A673 (cell line): Measurements from ENCODE around the gene CHIC1. TPM values are rescaled to one million over a fixed set of nuclear protein-coding genes. Genes with fewer than 3 reads are reported as not detected.

Experiments
- BruUV-seq: library from RNA; stranded (reverse); fragments of 400-500 nt; replicated peaks from 2 replicates; lab custom pipeline; 2021; lab: Mats Ljungman, UMichigan
- CTCF ChIA-PET: fragments of 300-600 bp; sonication (Branson Sonifier 250); formaldehyde crosslinking; loops from one replicate; lab custom pipeline; 2022; ENCODE audit warnings: antibody characterized with exemption; lab: Charles Lee
- POLR2A ChIA-PET: fragments of 300-600 bp; sonication (Branson Sonifier 250); formaldehyde crosslinking; loops from one replicate; lab custom pipeline; 2022; ENCODE audit warnings: antibody characterized with exemption; ENCODE audit not compliant: low non-redundant PET; lab: Charles Lee
- DNase-seq: peaks from one replicate; pipeline ENCODE4 v3.0.0-alpha.2; 2015; ENCODE audit warnings: low spot score
- H3K27ac ChIP-seq: fragments of 200-600 bp; sonication (generic); 2 replicates; pipeline ENCODE4 v1.5.1; 2016; ENCODE audit warnings: mixed run types, low read depth, mild to moderate bottlenecking, mixed read lengths, antibody characterized with exemption, low read length; ENCODE audit not compliant: poor library complexity, severe bottlenecking
- H3K27me3 ChIP-seq: fragments of 200-600 bp; sonication (generic); replicated peaks from 2 replicates; pipeline ENCODE4 v1.6.1; 2017; ENCODE audit warnings: mixed run types, low read depth, mild to moderate bottlenecking, mixed read lengths, antibody characterized with exemption, low read length; ENCODE audit not compliant: insufficient read depth, poor library complexity
- H3K36me3 ChIP-seq: fragments of 200-600 bp; sonication (generic); 2 replicates; pipeline ENCODE4 v1.6.1; 2016; ENCODE audit warnings: mixed run types, mild to moderate bottlenecking, mixed read lengths, antibody characterized with exemption, low read length; ENCODE audit not compliant: insufficient read depth, poor library complexity, severe bottlenecking
- H3K4me1 ChIP-seq: fragments of 200-600 bp; sonication (generic); 2 replicates; pipeline ENCODE4 v1.6.1; 2017; ENCODE audit warnings: mixed run types, mild to moderate bottlenecking, mixed read lengths, antibody characterized with exemption, low read length; ENCODE audit not compliant: insufficient read depth, poor library complexity, severe bottlenecking
- H3K4me3 ChIP-seq: fragments of 200-600 bp; sonication (generic); 2 replicates; pipeline ENCODE4 v1.5.1; 2016; ENCODE audit warnings: low read depth, mixed run types, mild to moderate bottlenecking, mixed read lengths, low read length; ENCODE audit not compliant: poor library complexity, severe bottlenecking
- H3K9me3 ChIP-seq: fragments of 200-600 bp; sonication (generic); 2 replicates; pipeline ENCODE4 v1.6.1; 2016; ENCODE audit warnings: mixed run types, low read depth, mild to moderate bottlenecking, mixed read lengths, antibody characterized with exemption, low read length; ENCODE audit not compliant: poor library complexity, severe bottlenecking
- CTCF ChIP-seq: fragments of 300-800, 200-600 bp; sonication (generic); conservative IDR thresholded peaks from 2 replicates; pipeline ENCODE4 v1.5.1; 2017; ENCODE audit warnings: low read depth, mild to moderate bottlenecking, antibody characterized with exemption, low read length, moderate library complexity, mixed read lengths
- EZH2 ChIP-seq: fragments of 200-600 bp; sonication (generic); IDR thresholded peaks from 2 replicates; pipeline ENCODE4 v1.6.1; 2017; ENCODE audit warnings: borderline replicate concordance, low read depth, mild to moderate bottlenecking, mixed read lengths, antibody characterized with exemption, low read length; ENCODE audit not compliant: poor library complexity, severe bottlenecking
- intact Hi-C: fragments of 100-400 bp; cut with micrococcal nuclease; formaldehyde crosslinking; loops from one replicate; pipeline ENCODE4 v1.10.0; 2022; ENCODE audit not compliant: unreplicated experiment
- total RNA-seq: library from RNA; stranded (reverse); gene quantifications from 2 replicates; pipeline ENCODE4 v1.2.3, GENCODE V29; 2021

CHIC1 gene
- total RNA-seq, 1 experiment from 2014 or later = 5.2 TPM

DNA sequence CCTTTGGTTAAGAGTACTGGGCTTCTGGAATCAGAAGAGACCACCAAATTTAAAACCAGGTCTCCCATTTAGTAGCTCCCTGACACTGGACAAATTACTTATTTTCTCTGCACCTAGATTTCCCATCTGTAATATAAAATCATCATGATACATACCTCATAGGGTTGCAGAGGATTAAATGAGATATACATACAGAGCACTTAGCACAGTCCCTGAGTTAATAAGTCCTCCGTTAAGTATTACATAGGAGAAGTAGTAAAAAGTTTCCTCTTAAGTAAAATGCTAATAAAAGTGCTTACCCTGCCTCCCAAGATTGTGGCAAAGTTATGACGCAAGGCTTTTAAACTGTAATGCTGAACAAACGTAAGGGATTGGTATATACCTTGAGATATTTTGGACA lies 539 bp upstream of the CHIC1 start:
- TF ChIP-seq EZH2 (no peak), CTCF (no peak)
- no peaks in the 10 kb centered on the region for H3K4me1 ChIP-seq
- TSS peak; percentile 51 for BruUV-seq
- peak overlapping the region; percentile 7 for H3K27ac ChIP-seq
- H3K9me3 ChIP-seq = no peaks in the 10 kb centered on the region
- no peaks in the 10 kb centered on the region for H3K27me3 ChIP-seq
- ChIA-PET CTCF (no interaction called here), POLR2A (interaction anchor here (0.6 kb wide), 1 partner anchor 18 kb away, joined by 3 read pairs; no protein-coding TSS in a partner anchor)
- H3K4me3 ChIP-seq = peak overlapping the region; percentile 55
- no peak for DNase-seq
- intact Hi-C loops = no loop called here
- no peaks in the 10 kb centered on the region for H3K36me3 ChIP-seq

DNA sequence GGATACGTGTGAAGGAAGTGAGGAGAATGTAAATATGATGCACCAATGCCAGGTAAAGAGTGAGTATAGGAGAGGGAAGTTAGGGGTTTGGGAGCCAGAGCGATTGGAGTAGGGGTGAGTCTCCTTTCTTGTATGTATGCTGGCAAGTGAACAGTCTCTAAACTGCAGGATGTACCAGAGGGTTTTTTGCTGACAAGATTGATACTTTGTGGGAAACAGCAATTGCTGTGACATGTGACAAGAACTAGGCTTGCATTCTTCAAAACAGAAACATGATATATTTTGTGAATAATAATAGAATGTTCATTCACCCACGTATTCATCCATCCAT lies 706 bp downstream of the CHIC1 start:
- peak; percentile 12 for DNase-seq
- CTCF ChIA-PET = no interaction called here
- no peaks in the 10 kb centered on the region for H3K4me1 ChIP-seq
- peak overlapping the region; percentile 52 for H3K27ac ChIP-seq
- TF ChIP-seq CTCF (no peak), EZH2 (no peak)
- H3K36me3 ChIP-seq = no peaks in the 10 kb centered on the region
- peak overlapping the region; percentile 55 for H3K4me3 ChIP-seq
- POLR2A ChIA-PET = no interaction called here
- no peaks in the 10 kb centered on the region for H3K9me3 ChIP-seq
- no peaks in the 10 kb centered on the region for H3K27me3 ChIP-seq
- intact Hi-C loops = no loop called here
- no TSS peak for BruUV-seq

DNA sequence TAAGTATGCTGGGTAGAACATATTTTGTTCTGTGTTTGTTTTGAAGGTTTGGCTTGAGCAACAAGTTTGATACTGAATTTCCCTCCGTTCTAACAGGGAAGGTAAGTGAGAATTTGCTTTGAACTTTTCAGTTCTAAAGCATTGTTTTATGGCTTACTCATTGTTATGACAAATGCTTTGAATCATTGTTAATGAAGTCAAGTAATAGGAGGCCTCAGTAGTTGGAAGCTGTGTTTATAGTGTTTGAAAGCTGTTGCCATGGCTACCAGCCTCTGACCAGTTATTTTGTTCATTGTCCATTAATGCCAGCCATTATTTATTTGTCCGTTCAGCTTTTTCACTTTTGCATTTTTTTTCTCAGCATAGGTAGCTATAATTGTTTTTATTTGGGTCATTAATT lies 14.4 kb downstream of the CHIC1 start:
- no peak overlapping the region for H3K4me3 ChIP-seq
- H3K36me3 ChIP-seq = no peaks in the 10 kb centered on the region
- POLR2A ChIA-PET = no interaction called here
- BruUV-seq = no TSS peak
- no peak for DNase-seq
- H3K9me3 ChIP-seq = no peaks in the 10 kb centered on the region
- CTCF ChIA-PET = no interaction called here
- no peaks in the 10 kb centered on the region for H3K4me1 ChIP-seq
- no peak overlapping the region for H3K27ac ChIP-seq
- intact Hi-C loops = no loop called here
- TF ChIP-seq CTCF = no peak
- TF ChIP-seq EZH2 = no peak
- H3K27me3 ChIP-seq = no peaks in the 10 kb centered on the region
